Measurements from ENCODE around the gene HOXB1. TPM values are rescaled to one million over a fixed set of nuclear protein-coding genes. Genes with fewer than 3 reads are reported as not detected.

The HOXB1 gene
- not detected for total RNA-seq
- not detected for polyA plus RNA-seq

- peaks cover 42% of the 10 kb centered on the region for H3K27me3 Mint-ChIP-seq
- no peaks in the 10 kb centered on the region for H3K9me3 ChIP-seq (ENCODE audit: control insufficient read depth in 2 of 2, low read length in 2 of 2)
- H3K27me3 ChIP-seq (ENCODE audit: control insufficient read depth, insufficient read depth, low read length) = peaks cover 9% of the 10 kb centered on the region
- H3K4me1 ChIP-seq (ENCODE audit: control insufficient read depth, insufficient read depth, low read length, poor library complexity, severe bottlenecking) = peaks cover 8% of the 10 kb centered on the region
- ATAC-seq (ENCODE audit: low read depth in 2 of 2) = no peak
- no peak within 1 kb of the TSS for H3K4me3 ChIP-seq (ENCODE audit: low read depth, low read length)
- DNase-seq = no peak
- H3K9me3 Mint-ChIP-seq = peaks cover 0 to 2% (median 0%) of the 10 kb centered on the region in 7 donors
- H3K36me3 Mint-ChIP-seq = no peaks in the 10 kb centered on the region
- H3K4me3 Mint-ChIP-seq = peak within 1 kb of the TSS in 1 of 4 donors; percentile 44
- no peaks in the 10 kb centered on the region for H3K36me3 ChIP-seq (ENCODE audit: control insufficient read depth, insufficient read depth, low read length)
- no peak within 1 kb of the TSS for H3K27ac ChIP-seq (ENCODE audit: insufficient read depth, low read length, poor library complexity, severe bottlenecking)
- peak within 1 kb of the TSS in 1 of 3 donors; percentile 27 for H3K27ac Mint-ChIP-seq
- H3K4me1 Mint-ChIP-seq = peaks cover 0 to 12% (median 5%) of the 10 kb centered on the region in 4 donors
Measured at GRCh38 chr17:48530887-48531272, at the start of gene HOXB1. HOXB1 (minus strand) TSS chr17:48531011; CDS start chr17:48530904, 107 bp downstream.

- ATAC-seq (ENCODE audit: low read depth in 2 of 2) = no peak
- Histone ChIP-seq H3K4me3 (ENCODE audit: low read depth, low read length) (no peak overlapping the region), H3K27me3 (ENCODE audit: control insufficient read depth, insufficient read depth, low read length) (peaks cover 27% of the 10 kb centered on the region), H3K4me1 (ENCODE audit: control insufficient read depth, insufficient read depth, low read length, poor library complexity, severe bottlenecking) (peaks cover 58% of the 10 kb centered on the region), H3K36me3 (ENCODE audit: control insufficient read depth, insufficient read depth, low read length) (no peaks in the 10 kb centered on the region), H3K9me3 (ENCODE audit: control insufficient read depth in 2 of 2, low read length in 2 of 2) (no peaks in the 10 kb centered on the region), H3K27ac (ENCODE audit: insufficient read depth, low read length, poor library complexity, severe bottlenecking) (no peak overlapping the region)
- Mint-ChIP-seq H3K36me3 (no peaks in the 10 kb centered on the region), H3K27me3 (peaks cover 72% of the 10 kb centered on the region), H3K4me1 (peaks cover 19 to 63% (median 48%) of the 10 kb centered on the region in 4 donors), H3K27ac (peak overlapping the region in 1 of 3 donors; percentile 60), H3K9me3 (peaks cover 0 to 2% (median 0%) of the 10 kb centered on the region in 7 donors), H3K4me3 (peak overlapping the region; percentile 50 to 88 (median 82))
- DNase-seq = no peak
Measured at GRCh38 chr17:48579760-48580554, 49.1 kb upstream of the HOXB1 start.

- peaks cover 69% of the 10 kb centered on the region for H3K27me3 Mint-ChIP-seq
- H3K27ac Mint-ChIP-seq = peak overlapping the region in 1 of 3 donors; percentile 94
Measured at GRCh38 chr17:48579471-48579759, 48.6 kb upstream of the HOXB1 start.

DNA sequence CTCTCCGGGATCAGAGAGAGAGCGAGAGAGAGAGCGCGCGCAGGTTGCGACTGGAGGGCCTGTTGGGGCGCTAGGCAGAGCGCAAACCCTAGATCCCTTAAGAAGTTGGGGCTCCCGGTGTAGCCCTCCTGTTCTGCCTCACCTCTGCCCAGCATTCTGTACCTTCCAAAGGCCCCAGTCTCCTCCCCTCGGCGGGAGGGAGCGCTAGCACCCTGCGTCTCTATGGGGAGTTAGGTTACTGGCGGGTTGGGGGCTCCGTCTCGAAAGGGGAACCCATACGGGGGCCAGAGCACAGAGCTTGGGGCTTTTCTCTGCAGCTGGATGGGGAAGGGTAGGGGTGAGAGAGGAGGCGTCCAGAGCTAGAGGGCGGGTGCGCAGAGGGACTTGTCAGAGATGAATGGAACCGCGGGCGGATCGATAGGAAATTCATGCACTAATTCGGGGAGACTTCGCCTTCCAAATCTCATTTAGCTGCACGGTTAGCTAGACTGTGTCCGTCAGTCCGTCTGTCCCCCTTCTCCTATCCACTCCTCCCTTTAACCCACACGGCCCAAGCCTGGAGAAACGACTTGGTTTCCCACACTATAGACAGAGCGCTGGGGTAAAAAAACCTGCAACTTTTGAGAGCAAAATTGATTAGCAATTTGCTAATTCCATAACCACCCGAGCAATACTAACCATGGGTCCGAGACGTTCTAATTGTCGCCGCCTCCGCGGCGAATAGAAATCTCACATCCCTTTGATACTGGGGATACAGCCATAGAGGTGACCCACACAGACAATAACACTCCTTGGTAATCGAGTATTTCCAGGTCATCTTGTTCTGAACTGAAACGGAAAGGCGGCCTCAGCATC lies 48.0 kb upstream of the HOXB1 start:
- Histone ChIP-seq H3K27ac (ENCODE audit: insufficient read depth, low read length, poor library complexity, severe bottlenecking) (peak overlapping the region; percentile 33), H3K4me3 (ENCODE audit: low read depth, low read length) (peak overlapping the region; percentile 80), H3K4me1 (ENCODE audit: control insufficient read depth, insufficient read depth, low read length, poor library complexity, severe bottlenecking) (peaks cover 56% of the 10 kb centered on the region), H3K9me3 (ENCODE audit: control insufficient read depth in 2 of 2, low read length in 2 of 2) (no peaks in the 10 kb centered on the region), H3K36me3 (ENCODE audit: control insufficient read depth, insufficient read depth, low read length) (no peaks in the 10 kb centered on the region), H3K27me3 (ENCODE audit: control insufficient read depth, insufficient read depth, low read length) (peaks cover 23% of the 10 kb centered on the region)
- H3K4me3 Mint-ChIP-seq = peak overlapping the region; percentile 76 to 95 (median 88)
- H3K27me3 Mint-ChIP-seq = peaks cover 64% of the 10 kb centered on the region
- no peak for DNase-seq
- peak overlapping the region in 2 of 3 donors; percentile 72 to 94 for H3K27ac Mint-ChIP-seq
- peaks cover 0 to 2% (median 0%) of the 10 kb centered on the region in 7 donors for H3K9me3 Mint-ChIP-seq
- peaks cover 16 to 61% (median 48%) of the 10 kb centered on the region in 4 donors for H3K4me1 Mint-ChIP-seq
- ATAC-seq (ENCODE audit: low read depth in 2 of 2) = peak; percentile 23 to 35
- H3K36me3 Mint-ChIP-seq = no peaks in the 10 kb centered on the region

More at GRCh38 chr17:48579471-48579759, 48.6 kb upstream of the HOXB1 start:
- H3K36me3 Mint-ChIP-seq = no peaks in the 10 kb centered on the region
- peaks cover 56% of the 10 kb centered on the region for H3K4me1 ChIP-seq (ENCODE audit: control insufficient read depth, insufficient read depth, low read length, poor library complexity, severe bottlenecking)
- no peak for ATAC-seq (ENCODE audit: low read depth in 2 of 2)
- peak overlapping the region; percentile 75 to 88 (median 82) for H3K4me3 Mint-ChIP-seq
- peaks cover 19 to 64% (median 49%) of the 10 kb centered on the region in 4 donors for H3K4me1 Mint-ChIP-seq
- H3K9me3 Mint-ChIP-seq = peaks cover 0 to 2% (median 0%) of the 10 kb centered on the region in 7 donors
- DNase-seq = no peak
- no peaks in the 10 kb centered on the region for H3K36me3 ChIP-seq (ENCODE audit: control insufficient read depth, insufficient read depth, low read length)
- H3K27ac ChIP-seq (ENCODE audit: insufficient read depth, low read length, poor library complexity, severe bottlenecking) = no peak overlapping the region
- H3K9me3 ChIP-seq (ENCODE audit: control insufficient read depth in 2 of 2, low read length in 2 of 2) = no peaks in the 10 kb centered on the region
- H3K27me3 ChIP-seq (ENCODE audit: control insufficient read depth, insufficient read depth, low read length) = peaks cover 27% of the 10 kb centered on the region
- H3K4me3 ChIP-seq (ENCODE audit: low read depth, low read length) = peak overlapping the region; percentile 80

DNA sequence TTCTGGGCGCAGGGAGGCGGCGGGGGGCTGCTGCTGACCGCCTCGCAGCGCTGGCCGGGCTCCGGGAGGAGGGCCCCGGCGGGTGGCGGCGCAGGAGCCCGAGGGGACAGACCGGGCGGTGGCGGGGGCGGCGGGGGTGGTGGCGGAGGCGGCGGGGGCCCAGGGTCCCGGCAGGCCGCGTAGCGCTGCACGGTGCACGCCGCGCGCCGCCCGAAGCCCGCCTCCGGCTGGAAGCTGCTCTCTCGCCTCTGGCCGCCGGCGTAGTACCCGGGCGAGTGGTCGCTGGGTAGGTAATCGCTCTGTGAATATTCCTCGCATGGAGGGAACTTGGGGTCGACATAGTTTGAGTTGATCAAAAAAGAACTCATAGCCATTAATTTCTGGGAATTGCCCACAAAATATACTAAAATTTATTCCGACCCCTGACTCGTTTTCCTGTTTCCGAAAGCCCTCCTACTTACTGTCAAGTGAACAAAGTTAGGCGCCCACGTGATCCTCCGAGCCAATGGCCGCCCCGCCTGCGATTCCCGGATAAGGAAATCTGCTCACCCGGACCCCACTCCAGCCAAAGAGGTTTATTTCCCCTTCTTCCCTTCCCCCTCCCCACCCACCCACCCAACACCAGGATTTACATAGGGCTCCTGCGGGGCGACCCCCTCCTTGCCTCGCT lies 47.3 kb upstream of the HOXB1 start, which contains the start of gene HOXB4:
Gene HOXB4 (minus strand): TSS at position 405 of the 670 bp plus-strand sequence. CDS start 31 bp downstream, at position 374.
- ATAC-seq (ENCODE audit: low read depth in 2 of 2) = peak; percentile 54 to 61
- Mint-ChIP-seq H3K27ac (peak within 1 kb of the TSS in 2 of 3 donors; percentile 72 to 94), H3K36me3 (no peaks in the 10 kb centered on the region), H3K9me3 (peaks cover 0 to 2% (median 0%) of the 10 kb centered on the region in 7 donors), H3K27me3 (peaks cover 56% of the 10 kb centered on the region), H3K4me3 (peak within 1 kb of the TSS; percentile 88 to 95 (median 88)), H3K4me1 (peaks cover 13 to 56% (median 45%) of the 10 kb centered on the region in 4 donors)
- Histone ChIP-seq H3K4me3 (ENCODE audit: low read depth, low read length) (peak within 1 kb of the TSS; percentile 80), H3K27me3 (ENCODE audit: control insufficient read depth, insufficient read depth, low read length) (peaks cover 17% of the 10 kb centered on the region), H3K9me3 (ENCODE audit: control insufficient read depth in 2 of 2, low read length in 2 of 2) (no peaks in the 10 kb centered on the region), H3K27ac (ENCODE audit: insufficient read depth, low read length, poor library complexity, severe bottlenecking) (peak within 1 kb of the TSS; percentile 33), H3K36me3 (ENCODE audit: control insufficient read depth, insufficient read depth, low read length) (no peaks in the 10 kb centered on the region), H3K4me1 (ENCODE audit: control insufficient read depth, insufficient read depth, low read length, poor library complexity, severe bottlenecking) (peaks cover 56% of the 10 kb centered on the region)
- DNase-seq = peak; percentile 52 to 75 (median 69)

GRCh38 chr17:48577330-48577945 lies 46.6 kb upstream of the HOXB1 start:
- Mint-ChIP-seq H3K4me1 (peaks cover 12 to 52% (median 40%) of the 10 kb centered on the region in 4 donors), H3K36me3 (no peaks in the 10 kb centered on the region), H3K9me3 (peaks cover 0 to 2% (median 0%) of the 10 kb centered on the region in 7 donors), H3K27ac (no peak overlapping the region), H3K4me3 (peak overlapping the region; percentile 81 to 95 (median 86)), H3K27me3 (peaks cover 51% of the 10 kb centered on the region)
- peak in 1 of 3 donors; percentile 38 for DNase-seq
- Histone ChIP-seq H3K9me3 (ENCODE audit: control insufficient read depth in 2 of 2, low read length in 2 of 2) (no peaks in the 10 kb centered on the region), H3K27ac (ENCODE audit: insufficient read depth, low read length, poor library complexity, severe bottlenecking) (no peak overlapping the region), H3K4me3 (ENCODE audit: low read depth, low read length) (peak overlapping the region; percentile 64), H3K36me3 (ENCODE audit: control insufficient read depth, insufficient read depth, low read length) (no peaks in the 10 kb centered on the region), H3K27me3 (ENCODE audit: control insufficient read depth, insufficient read depth, low read length) (peaks cover 12% of the 10 kb centered on the region), H3K4me1 (ENCODE audit: control insufficient read depth, insufficient read depth, low read length, poor library complexity, severe bottlenecking) (peaks cover 53% of the 10 kb centered on the region)
- peak in 1 of 2 donors; percentile 32 for ATAC-seq (ENCODE audit: low read depth in 2 of 2)
